OCI-LY3 (cell line): ENCODE results near the gene MAGI2.

Experiments
- H2AFZ ChIP-seq: fragments of 200-600, 300-600 bp; shearing (Covaris generic); 2 replicates; pipeline ENCODE4 v1.6.0; 2014; ENCODE audit warnings: antibody characterized with exemption, low read depth, low read length
- H3K27ac ChIP-seq: fragments of 200-600, 300-600 bp; sonication (generic); 2 replicates; pipeline ENCODE4 v1.5.1; 2014; ENCODE audit warnings: mild to moderate bottlenecking, low read length, moderate library complexity, mixed read lengths
- H3K27me3 ChIP-seq: fragments of 200-600, 300-600 bp; sonication (generic); 2 replicates; pipeline ENCODE4 v1.6.1; 2014; ENCODE audit warnings: low read depth, low read length, mixed read lengths
- H3K36me3 ChIP-seq: fragments of 200-600, 300-600 bp; sonication (generic); replicated peaks from 2 replicates; pipeline ENCODE3; 2014; ENCODE audit warnings: low read depth, low read length, mixed read lengths
- H3K4me1 ChIP-seq: fragments of 300-600, 200-600 bp; sonication (generic); 2 replicates; pipeline ENCODE4 v1.6.1; 2014; ENCODE audit warnings: low read length, mixed read lengths
- H3K4me2 ChIP-seq: fragments of 200-600, 300-600 bp; sonication (generic); 2 replicates; pipeline ENCODE4 v1.6.1; 2014; ENCODE audit warnings: low read length, mixed read lengths
- H3K4me3 ChIP-seq: fragments of 300-600, 200-600 bp; sonication (generic); 2 replicates; pipeline ENCODE4 v1.5.1; 2014; ENCODE audit warnings: antibody characterized with exemption, mild to moderate bottlenecking, low read length, moderate library complexity
- H3K79me2 ChIP-seq: fragments of 300-600, 200-600 bp; shearing (Covaris generic); 2 replicates; pipeline ENCODE4 v1.6.1; 2014; ENCODE audit warnings: mild to moderate bottlenecking, low read length, mixed read lengths
- H3K9ac ChIP-seq: fragments of 300-600, 200-600 bp; shearing (Covaris generic); 2 replicates; pipeline ENCODE4 v1.6.0; 2014; ENCODE audit warnings: mild to moderate bottlenecking, low read length, moderate library complexity
- H3K9me3 ChIP-seq: fragments of 200-600, 300-600 bp; shearing (Covaris generic); 2 replicates; pipeline ENCODE4 v1.6.1; 2014; ENCODE audit warnings: low read length, mixed read lengths; ENCODE audit not compliant: insufficient read depth
- H4K20me1 ChIP-seq: fragments of 200-600, 300-600 bp; sonication (generic); 2 replicates; pipeline ENCODE4 v1.6.1; 2016; ENCODE audit warnings: low read length, mixed read lengths; ENCODE audit not compliant: insufficient read depth
- CTCF ChIP-seq: fragments of 200-600, 300-600 bp; sonication (generic); IDR thresholded peaks from 2 replicates; pipeline ENCODE4 v1.5.1; 2014; ENCODE audit warnings: antibody characterized with exemption, low read length, low read depth
- EZH2phosphoT487 ChIP-seq: fragments of 200-600 bp; shearing (Covaris generic); IDR thresholded peaks from 2 replicates; pipeline ENCODE4 v1.6.1; 2018; ENCODE audit warnings: antibody characterized with exemption, mixed run types, low read depth

Gene MAGI2

GRCh38 chr7:79287981-79288380 lies 165.5 kb downstream of the MAGI2 start:
- Histone ChIP-seq H3K79me2 (no peaks in the 10 kb centered on the region), H3K4me2 (no peak overlapping the region), H3K36me3 (no peaks in the 10 kb centered on the region), H3K4me1 (no peaks in the 10 kb centered on the region), H3K9me3 (no peaks in the 10 kb centered on the region), H4K20me1 (no peaks in the 10 kb centered on the region), H2AFZ (no peak overlapping the region), H3K27ac (no peak overlapping the region), H3K9ac (no peak overlapping the region), H3K27me3 (0 out of 2 replicates have a peak, but pooled peaks cover 1% of the 10 kb centered on the region), H3K4me3 (no peak overlapping the region)
- TF ChIP-seq CTCF = no peak
- no peak for TF ChIP-seq EZH2phosphoT487

GRCh38 chr7:79286181-79286580 lies 167.3 kb downstream of the MAGI2 start:
- Histone ChIP-seq H3K4me2 (no peak overlapping the region), H3K9ac (no peak overlapping the region), H3K9me3 (no peaks in the 10 kb centered on the region), H2AFZ (no peak overlapping the region), H4K20me1 (no peaks in the 10 kb centered on the region), H3K4me3 (no peak overlapping the region), H3K4me1 (no peaks in the 10 kb centered on the region), H3K36me3 (no peaks in the 10 kb centered on the region), H3K27me3 (0 out of 2 replicates have a peak, but pooled peaks cover 3% of the 10 kb centered on the region), H3K79me2 (no peaks in the 10 kb centered on the region), H3K27ac (no peak overlapping the region)
- TF ChIP-seq CTCF (no peak), EZH2phosphoT487 (no peak)

GRCh38 chr7:79285756-79286155 lies 167.7 kb downstream of the MAGI2 start:
- Histone ChIP-seq H3K9me3 (no peaks in the 10 kb centered on the region), H3K9ac (no peak overlapping the region), H2AFZ (no peak overlapping the region), H3K36me3 (no peaks in the 10 kb centered on the region), H3K27ac (no peak overlapping the region), H3K4me1 (no peaks in the 10 kb centered on the region), H3K4me3 (no peak overlapping the region), H3K4me2 (no peak overlapping the region), H3K79me2 (no peaks in the 10 kb centered on the region), H4K20me1 (no peaks in the 10 kb centered on the region), H3K27me3 (0 out of 2 replicates have a peak, but pooled peaks cover 3% of the 10 kb centered on the region)
- TF ChIP-seq EZH2phosphoT487 = no peak
- TF ChIP-seq CTCF = no peak

- Histone ChIP-seq H3K4me2 (no peak overlapping the region), H3K27ac (no peak overlapping the region), H3K79me2 (no peaks in the 10 kb centered on the region), H3K9ac (no peak overlapping the region), H3K36me3 (no peaks in the 10 kb centered on the region), H4K20me1 (no peaks in the 10 kb centered on the region), H3K27me3 (0 out of 2 replicates have a peak, but pooled peaks cover 3% of the 10 kb centered on the region), H3K4me1 (no peaks in the 10 kb centered on the region), H3K4me3 (no peak overlapping the region), H3K9me3 (no peaks in the 10 kb centered on the region), H2AFZ (no peak overlapping the region)
- TF ChIP-seq EZH2phosphoT487 = no peak
- TF ChIP-seq CTCF = no peak
These were observed 169.3 kb downstream of the MAGI2 start for GRCh38 chr7:79284211-79284610.
